Measurements from ENCODE around the gene KLK7.
A peak's percentile ranks its signal among the peaks of the same experiment; 100 is the strongest.
"Not testable (repeated sequence)": the region's sequence is repeated elsewhere in the genome, so short reads cannot be mapped to it uniquely, and the experiment has no call there.

Gene KLK7

GRCh38 chr19:50969810-50970209, 13.9 kb downstream of the KLK7 start:
- not testable (repeated sequence) for H3K4me3 ChIP-seq (ENCODE audit: low read depth, low read length); H3K9ac ChIP-seq (ENCODE audit: low read depth, low read length); H3K4me1 ChIP-seq (ENCODE audit: control insufficient read depth, insufficient read depth, low read length); H3K9me3 ChIP-seq (ENCODE audit: control insufficient read depth, insufficient read depth, low read length); H3K27me3 ChIP-seq (ENCODE audit: control insufficient read depth, insufficient read depth, low read length); H3K36me3 ChIP-seq (ENCODE audit: control insufficient read depth, insufficient read depth, low read length)

DNA sequence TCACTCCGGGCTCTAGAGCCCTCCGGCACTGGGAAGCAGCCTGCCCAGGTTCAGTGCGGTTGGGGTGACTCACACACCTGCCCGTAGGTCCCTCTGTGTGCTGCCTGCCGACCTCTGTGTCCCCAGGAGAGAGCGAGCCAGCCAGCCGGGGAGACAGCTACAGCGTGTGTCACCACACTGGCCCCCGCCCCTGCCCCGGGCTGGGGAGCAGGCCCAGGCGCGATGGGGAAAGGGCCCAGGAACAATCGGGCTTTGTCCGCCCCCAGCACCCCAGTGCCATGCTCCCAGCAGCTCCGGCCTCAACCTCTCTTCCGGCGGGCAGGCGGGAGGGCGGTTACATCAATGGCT, 14.3 kb downstream of the KLK7 start, which contains the start of gene KLK6:
Gene KLK6, minus strand, starts transcription at position 179 of the 348 bp plus-strand sequence. CDS start 1,487 bp downstream, outside the sequence.
- H3K9me3 ChIP-seq (ENCODE audit: control insufficient read depth, insufficient read depth, low read length), result no peaks in the 10 kb centered on the region
- H3K27me3 ChIP-seq (ENCODE audit: control insufficient read depth, insufficient read depth, low read length), result no peaks in the 10 kb centered on the region
- no peaks in the 10 kb centered on the region for H3K36me3 ChIP-seq (ENCODE audit: control insufficient read depth, insufficient read depth, low read length)
- no peak within 1 kb of the TSS for H3K4me3 ChIP-seq (ENCODE audit: low read depth, low read length)
- H3K4me1 ChIP-seq (ENCODE audit: control insufficient read depth, insufficient read depth, low read length), result peaks cover 7% of the 10 kb centered on the region
- H3K9ac ChIP-seq (ENCODE audit: low read depth, low read length), result no peak within 1 kb of the TSS

- no peak overlapping the region for H3K4me3 ChIP-seq (ENCODE audit: low read depth, low read length)
- H3K27me3 ChIP-seq (ENCODE audit: control insufficient read depth, insufficient read depth, low read length), result no peaks in the 10 kb centered on the region
- H3K36me3 ChIP-seq (ENCODE audit: control insufficient read depth, insufficient read depth, low read length), result no peaks in the 10 kb centered on the region
- peaks cover 7% of the 10 kb centered on the region for H3K4me1 ChIP-seq (ENCODE audit: control insufficient read depth, insufficient read depth, low read length)
- H3K9ac ChIP-seq (ENCODE audit: low read depth, low read length), result no peak overlapping the region
- H3K9me3 ChIP-seq (ENCODE audit: control insufficient read depth, insufficient read depth, low read length), result no peaks in the 10 kb centered on the region
Observed at GRCh38 chr19:50968716-50969412, 14.9 kb downstream of the KLK7 start.

DNA sequence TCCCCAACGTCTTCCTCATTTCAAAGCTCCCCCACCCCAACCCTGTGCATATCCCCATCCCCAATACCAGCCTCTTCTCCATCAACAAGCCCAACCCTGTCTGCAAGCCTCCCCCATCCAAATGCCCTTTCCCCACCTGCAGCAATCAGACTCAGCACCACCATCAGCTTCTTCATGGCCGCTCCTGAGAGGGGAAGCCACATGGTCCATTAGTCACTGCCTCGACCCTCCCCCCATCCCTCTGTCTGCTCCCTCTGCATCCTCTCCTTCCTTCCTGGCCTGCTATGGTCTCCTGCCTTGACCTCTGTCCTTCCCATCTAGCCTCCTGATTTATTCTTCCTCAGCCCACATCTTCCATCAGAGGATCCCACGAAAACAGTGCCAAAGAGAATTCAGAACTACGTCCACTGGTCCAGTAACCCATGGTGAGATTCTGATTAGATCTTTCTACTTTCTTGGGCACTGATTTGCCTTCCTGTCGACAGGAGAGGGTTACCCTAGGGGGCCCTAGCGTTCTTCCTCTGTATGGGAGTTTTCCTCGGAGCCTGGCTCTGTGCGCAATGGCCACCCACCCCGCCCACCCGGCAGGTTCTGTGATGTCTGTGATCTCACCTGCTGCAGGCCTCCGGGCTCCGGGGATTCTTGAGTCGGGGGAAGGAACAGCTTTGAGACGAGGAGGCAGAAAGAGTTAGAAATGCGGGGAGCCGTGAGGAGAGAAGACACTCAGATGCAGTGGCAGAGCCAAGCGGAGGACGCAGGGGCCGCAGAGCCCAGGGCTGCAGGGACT, 15.6 kb downstream of the KLK7 start:
- H3K4me3 ChIP-seq (ENCODE audit: low read depth, low read length), result no peak overlapping the region
- H3K4me1 ChIP-seq (ENCODE audit: control insufficient read depth, insufficient read depth, low read length), result peaks cover 7% of the 10 kb centered on the region
- H3K9me3 ChIP-seq (ENCODE audit: control insufficient read depth, insufficient read depth, low read length), result no peaks in the 10 kb centered on the region
- no peaks in the 10 kb centered on the region for H3K27me3 ChIP-seq (ENCODE audit: control insufficient read depth, insufficient read depth, low read length)
- no peaks in the 10 kb centered on the region for H3K36me3 ChIP-seq (ENCODE audit: control insufficient read depth, insufficient read depth, low read length)
- H3K9ac ChIP-seq (ENCODE audit: low read depth, low read length), result no peak overlapping the region

- no peaks in the 10 kb centered on the region for H3K9me3 ChIP-seq (ENCODE audit: control insufficient read depth, insufficient read depth, low read length)
- no peaks in the 10 kb centered on the region for H3K36me3 ChIP-seq (ENCODE audit: control insufficient read depth, insufficient read depth, low read length)
- no peak overlapping the region for H3K4me3 ChIP-seq (ENCODE audit: low read depth, low read length)
- no peak overlapping the region for H3K9ac ChIP-seq (ENCODE audit: low read depth, low read length)
- no peaks in the 10 kb centered on the region for H3K27me3 ChIP-seq (ENCODE audit: control insufficient read depth, insufficient read depth, low read length)
- peaks cover 4% of the 10 kb centered on the region for H3K4me1 ChIP-seq (ENCODE audit: control insufficient read depth, insufficient read depth, low read length)
Observed at GRCh38 chr19:50964266-50964665, 19.5 kb downstream of the KLK7 start.

- H3K36me3 ChIP-seq (ENCODE audit: control insufficient read depth, insufficient read depth, low read length), result no peaks in the 10 kb centered on the region
- no peak overlapping the region for H3K9ac ChIP-seq (ENCODE audit: low read depth, low read length)
- peaks cover 4% of the 10 kb centered on the region for H3K4me1 ChIP-seq (ENCODE audit: control insufficient read depth, insufficient read depth, low read length)
- no peak overlapping the region for H3K4me3 ChIP-seq (ENCODE audit: low read depth, low read length)
- no peaks in the 10 kb centered on the region for H3K27me3 ChIP-seq (ENCODE audit: control insufficient read depth, insufficient read depth, low read length)
- H3K9me3 ChIP-seq (ENCODE audit: control insufficient read depth, insufficient read depth, low read length), result no peaks in the 10 kb centered on the region
Observed at GRCh38 chr19:50963381-50963780, 20.3 kb downstream of the KLK7 start.

DNA sequence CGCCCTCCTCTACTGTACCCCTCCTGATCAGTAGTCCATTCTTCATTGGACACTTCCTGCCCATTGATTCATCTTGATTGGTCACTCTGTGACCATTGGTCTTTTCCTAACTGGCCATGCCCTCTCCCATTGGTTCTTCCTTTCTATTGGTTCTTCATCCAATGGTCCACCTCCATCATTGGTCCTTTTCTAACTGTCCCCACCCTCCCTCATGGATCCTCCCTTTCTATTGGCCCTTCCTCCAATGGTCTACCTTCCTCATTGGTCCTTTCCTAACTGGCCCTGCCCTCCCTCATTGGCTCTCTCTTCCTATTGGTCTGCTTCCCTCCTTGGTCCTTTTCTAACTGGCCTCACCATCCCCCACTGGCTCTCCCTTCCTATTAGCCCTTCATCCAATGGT, 21.5 kb downstream of the KLK7 start:
- Histone ChIP-seq H3K9ac (ENCODE audit: low read depth, low read length) (no peak overlapping the region), H3K27me3 (ENCODE audit: control insufficient read depth, insufficient read depth, low read length) (no peaks in the 10 kb centered on the region), H3K4me3 (ENCODE audit: low read depth, low read length) (no peak overlapping the region), H3K9me3 (ENCODE audit: control insufficient read depth, insufficient read depth, low read length) (no peaks in the 10 kb centered on the region), H3K4me1 (ENCODE audit: control insufficient read depth, insufficient read depth, low read length) (no peaks in the 10 kb centered on the region), H3K36me3 (ENCODE audit: control insufficient read depth, insufficient read depth, low read length) (no peaks in the 10 kb centered on the region)

DNA sequence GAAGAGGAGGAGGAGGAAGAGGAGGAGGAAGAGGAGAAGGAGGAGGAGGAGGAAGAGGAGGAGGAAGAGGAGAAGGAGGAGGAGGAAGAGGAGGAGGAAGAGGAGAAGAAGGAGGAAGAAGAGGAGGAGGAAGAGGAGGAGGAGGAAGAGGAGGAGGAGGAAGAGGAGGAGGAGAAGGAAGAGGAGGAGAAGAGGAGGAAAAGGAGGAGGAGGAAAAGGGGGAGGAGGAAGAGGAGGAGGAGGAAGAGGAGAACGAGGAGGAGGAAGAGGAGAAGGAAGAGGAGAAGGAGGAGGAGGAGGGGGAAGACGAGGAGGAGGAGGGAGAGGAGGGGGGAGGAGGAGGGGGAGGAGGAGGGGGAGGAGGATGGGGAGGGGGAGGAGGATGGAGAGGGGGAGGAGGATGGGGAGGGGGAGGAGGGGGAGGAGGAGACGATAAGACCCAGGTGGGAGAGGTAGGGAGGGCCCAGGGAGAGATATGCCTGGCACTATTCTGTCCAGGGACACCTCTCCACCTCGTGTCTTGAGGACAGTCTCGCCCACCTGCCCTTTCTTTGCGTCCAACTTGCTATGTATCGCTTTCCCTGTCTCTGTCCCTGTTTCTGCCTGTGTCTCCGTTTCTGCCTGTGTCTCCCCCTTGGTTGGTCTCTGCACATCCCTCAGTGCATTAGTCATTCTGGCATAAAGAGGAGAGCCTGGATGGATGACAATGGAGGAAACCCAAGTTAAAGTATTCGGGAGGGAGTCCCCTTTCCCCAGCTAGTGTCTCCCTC, 23.8 kb downstream of the KLK7 start:
- Histone ChIP-seq H3K27me3 (ENCODE audit: control insufficient read depth, insufficient read depth, low read length) (no peaks in the 10 kb centered on the region), H3K9me3 (ENCODE audit: control insufficient read depth, insufficient read depth, low read length) (no peaks in the 10 kb centered on the region), H3K4me1 (ENCODE audit: control insufficient read depth, insufficient read depth, low read length) (no peaks in the 10 kb centered on the region), H3K4me3 (ENCODE audit: low read depth, low read length) (no peak overlapping the region), H3K36me3 (ENCODE audit: control insufficient read depth, insufficient read depth, low read length) (no peaks in the 10 kb centered on the region), H3K9ac (ENCODE audit: low read depth, low read length) (no peak overlapping the region)

- peaks cover 7% of the 10 kb centered on the region for H3K4me1 ChIP-seq (ENCODE audit: control insufficient read depth, insufficient read depth, low read length)
- no peaks in the 10 kb centered on the region for H3K9me3 ChIP-seq (ENCODE audit: control insufficient read depth, insufficient read depth, low read length)
- H3K36me3 ChIP-seq (ENCODE audit: control insufficient read depth, insufficient read depth, low read length), result no peaks in the 10 kb centered on the region
- H3K4me3 ChIP-seq (ENCODE audit: low read depth, low read length), result no peak overlapping the region
- no peak overlapping the region for H3K9ac ChIP-seq (ENCODE audit: low read depth, low read length)
- H3K27me3 ChIP-seq (ENCODE audit: control insufficient read depth, insufficient read depth, low read length), result no peaks in the 10 kb centered on the region
Observed at GRCh38 chr19:50957587-50957986, 26.1 kb downstream of the KLK7 start.

DNA sequence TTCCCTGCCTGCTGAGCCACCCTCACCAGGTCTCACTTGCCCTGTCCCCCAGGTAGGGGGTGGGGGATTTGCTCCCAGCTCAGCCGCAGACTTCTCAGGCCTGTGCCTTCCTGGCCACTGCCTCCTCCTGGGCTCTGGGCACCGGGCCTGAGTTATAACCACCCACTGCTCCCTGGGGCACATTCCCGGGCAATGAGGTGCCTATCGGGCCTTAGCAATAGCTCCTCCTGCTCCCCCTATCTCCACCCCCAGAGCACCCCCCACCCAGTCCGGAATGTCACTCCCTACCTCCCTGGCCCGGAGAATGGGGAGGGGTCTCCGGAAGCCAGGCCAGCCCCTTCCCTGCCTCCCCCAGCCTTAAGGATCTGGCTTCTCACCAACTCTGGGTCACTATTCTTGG, 30.8 kb downstream of the KLK7 start, which contains the start of gene KLK5:
Gene KLK5, minus strand, starts transcription at position 129 of the 400 bp plus-strand sequence. CDS start 381 bp downstream, outside the sequence.
- Histone ChIP-seq H3K4me3 (ENCODE audit: low read depth, low read length) (no peak within 1 kb of the TSS), H3K9ac (ENCODE audit: low read depth, low read length) (no peak within 1 kb of the TSS), H3K27me3 (ENCODE audit: control insufficient read depth, insufficient read depth, low read length) (no peaks in the 10 kb centered on the region), H3K9me3 (ENCODE audit: control insufficient read depth, insufficient read depth, low read length) (no peaks in the 10 kb centered on the region), H3K36me3 (ENCODE audit: control insufficient read depth, insufficient read depth, low read length) (no peaks in the 10 kb centered on the region), H3K4me1 (ENCODE audit: control insufficient read depth, insufficient read depth, low read length) (peaks cover 7% of the 10 kb centered on the region)

DNA sequence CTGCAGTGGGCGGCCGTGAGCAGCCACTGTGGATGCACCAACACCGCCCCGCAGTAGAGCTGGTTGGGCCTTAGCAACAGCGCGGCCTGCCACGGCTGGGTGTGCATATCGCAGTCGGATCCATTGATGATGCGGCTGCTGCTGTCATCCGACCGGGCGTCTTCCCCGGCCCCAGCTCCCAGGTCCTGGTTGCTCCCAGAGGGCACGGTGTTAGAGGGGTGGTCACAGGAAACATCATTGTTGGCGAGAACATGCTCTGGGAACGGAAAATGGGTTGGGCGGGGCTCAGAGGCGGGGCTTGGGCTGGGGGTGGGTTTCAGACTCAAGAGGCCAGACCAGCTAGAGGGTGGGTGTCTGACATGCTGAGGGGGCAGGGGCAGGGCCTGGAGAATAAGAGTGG, 33.9 kb downstream of the KLK7 start:
- Histone ChIP-seq H3K36me3 (ENCODE audit: control insufficient read depth, insufficient read depth, low read length) (no peaks in the 10 kb centered on the region), H3K4me3 (ENCODE audit: low read depth, low read length) (peak overlapping the region; percentile 35), H3K9me3 (ENCODE audit: control insufficient read depth, insufficient read depth, low read length) (no peaks in the 10 kb centered on the region), H3K4me1 (ENCODE audit: control insufficient read depth, insufficient read depth, low read length) (peaks cover 7% of the 10 kb centered on the region), H3K9ac (ENCODE audit: low read depth, low read length) (no peak overlapping the region), H3K27me3 (ENCODE audit: control insufficient read depth, insufficient read depth, low read length) (no peaks in the 10 kb centered on the region)
